H1 (cell line): ENCODE data around the gene CFAP92.

Source experiments
- CHD2 ChIP-seq: IDR thresholded peaks from 2 replicates; pipeline ENCODE4 v1.6.1; 2012; ENCODE audit warnings: low read length, improper control_type of control experiment
- POLR2A ChIP-seq, 2 experiments: IDR thresholded peaks; 1 replicate in 1 of 2; 2 replicates in 1 of 2; pipeline ENCODE4 v1.6.1; 2011; ENCODE audit warnings: low read depth in 2 of 2, low read length in 2 of 2, mild to moderate bottlenecking in 2 of 2; ENCODE audit errors: control extremely low read depth in 1 of 2
- POU5F1 ChIP-seq: IDR thresholded peaks from 2 replicates; pipeline ENCODE4 v1.6.1; 2011; ENCODE audit warnings: low read depth, mild to moderate bottlenecking, low read length, moderate library complexity
- SIX5 ChIP-seq: IDR thresholded peaks from 2 replicates; pipeline ENCODE4 v1.6.1; 2011; ENCODE audit warnings: mild to moderate bottlenecking, low read depth, low read length
- TAF1 ChIP-seq: IDR thresholded peaks from 2 replicates; pipeline ENCODE4 v1.6.1; 2011; ENCODE audit warnings: mild to moderate bottlenecking, low read depth, low read length
- TEAD4 ChIP-seq: IDR thresholded peaks from 2 replicates; pipeline ENCODE4 v1.6.1; 2012; ENCODE audit warnings: low read depth, low read length, inconsistent platforms, mixed read lengths
- TF ChIP-seq, protein P1 (sequence below), 3 experiments: IDR thresholded peaks; 1 replicate in 2 of 3; 2 replicates in 1 of 3; pipeline versions ENCODE4 v1.5.1 to v1.6.1; 2011; ENCODE audit warnings: low read length in 3 of 3, mild to moderate bottlenecking in 3 of 3, inconsistent platforms in 2 of 3, low read depth in 1 of 3, moderate library complexity in 1 of 3; ENCODE audit not compliant: insufficient read depth in 1 of 3; ENCODE audit errors: control extremely low read depth in 1 of 3
- TF ChIP-seq, protein P2 (sequence below): IDR thresholded peaks from 2 replicates; pipeline ENCODE4 v1.6.1; 2012; ENCODE audit warnings: inconsistent platforms

DNA sequence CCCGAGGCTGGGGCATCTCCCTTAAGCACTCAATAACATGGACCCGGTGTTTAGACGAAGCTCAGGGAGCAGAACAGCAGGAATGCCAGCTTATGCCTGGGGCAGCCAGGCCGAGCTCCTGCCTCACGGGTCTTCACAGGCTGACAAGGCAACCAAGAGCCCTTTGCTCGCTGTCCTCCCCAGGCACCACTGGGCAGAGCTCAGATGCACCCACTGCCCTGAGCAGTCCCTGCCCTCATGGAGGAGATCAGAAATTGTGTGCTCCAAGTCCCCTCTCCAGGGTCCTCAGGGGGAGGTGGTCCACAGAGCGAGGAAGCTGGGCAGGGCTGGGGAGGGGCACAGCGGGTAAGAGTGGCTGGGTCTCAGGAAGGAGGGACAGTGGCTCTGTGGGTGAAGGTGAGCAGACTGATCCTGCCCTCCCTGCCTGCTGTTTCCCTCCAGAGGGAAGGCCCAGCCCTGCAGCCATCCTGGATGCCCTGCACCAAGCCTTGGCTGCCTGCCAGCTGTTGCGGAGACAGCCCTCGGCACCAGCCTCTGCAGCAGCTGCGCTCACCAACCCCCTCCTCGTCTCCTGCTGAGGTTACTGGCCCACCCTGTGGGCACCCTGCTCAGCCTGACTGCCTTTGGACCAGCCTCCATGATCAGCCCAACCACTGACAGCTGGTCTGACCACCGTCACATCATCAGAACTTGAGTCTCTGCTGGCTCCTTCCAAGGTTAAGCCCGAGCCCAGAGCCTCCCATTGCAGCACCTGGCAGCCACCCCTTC, 45.6 kb upstream of the CFAP92 start:
- TF ChIP-seq CHD2 (no peak), POLR2A (IDR thresholded peaks at IDR 0.05; ENCODE audit: control extremely low read depth in 1 of 2, low read depth in 2 of 2, low read length in 2 of 2) (no peak), POU5F1 (no peak), SIX5 (no peak), TEAD4 (no peak), TAF1 (no peak)
- TF ChIP-seq, protein P1, sequence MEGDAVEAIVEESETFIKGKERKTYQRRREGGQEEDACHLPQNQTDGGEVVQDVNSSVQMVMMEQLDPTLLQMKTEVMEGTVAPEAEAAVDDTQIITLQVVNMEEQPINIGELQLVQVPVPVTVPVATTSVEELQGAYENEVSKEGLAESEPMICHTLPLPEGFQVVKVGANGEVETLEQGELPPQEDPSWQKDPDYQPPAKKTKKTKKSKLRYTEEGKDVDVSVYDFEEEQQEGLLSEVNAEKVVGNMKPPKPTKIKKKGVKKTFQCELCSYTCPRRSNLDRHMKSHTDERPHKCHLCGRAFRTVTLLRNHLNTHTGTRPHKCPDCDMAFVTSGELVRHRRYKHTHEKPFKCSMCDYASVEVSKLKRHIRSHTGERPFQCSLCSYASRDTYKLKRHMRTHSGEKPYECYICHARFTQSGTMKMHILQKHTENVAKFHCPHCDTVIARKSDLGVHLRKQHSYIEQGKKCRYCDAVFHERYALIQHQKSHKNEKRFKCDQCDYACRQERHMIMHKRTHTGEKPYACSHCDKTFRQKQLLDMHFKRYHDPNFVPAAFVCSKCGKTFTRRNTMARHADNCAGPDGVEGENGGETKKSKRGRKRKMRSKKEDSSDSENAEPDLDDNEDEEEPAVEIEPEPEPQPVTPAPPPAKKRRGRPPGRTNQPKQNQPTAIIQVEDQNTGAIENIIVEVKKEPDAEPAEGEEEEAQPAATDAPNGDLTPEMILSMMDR (IDR thresholded peaks at IDR 0.05; ENCODE audit: control extremely low read depth in 1 of 3, insufficient read depth in 1 of 3, low read depth in 1 of 3, low read length in 3 of 3): no peak
- TF ChIP-seq, protein P2, sequence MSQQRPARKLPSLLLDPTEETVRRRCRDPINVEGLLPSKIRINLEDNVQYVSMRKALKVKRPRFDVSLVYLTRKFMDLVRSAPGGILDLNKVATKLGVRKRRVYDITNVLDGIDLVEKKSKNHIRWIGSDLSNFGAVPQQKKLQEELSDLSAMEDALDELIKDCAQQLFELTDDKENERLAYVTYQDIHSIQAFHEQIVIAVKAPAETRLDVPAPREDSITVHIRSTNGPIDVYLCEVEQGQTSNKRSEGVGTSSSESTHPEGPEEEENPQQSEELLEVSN: no peak
